A549 (cell line): ENCODE data around the gene CKAP2L. TPM values are rescaled to one million over a fixed set of nuclear protein-coding genes. Genes with fewer than 3 reads are reported as not detected.

ENCODE experiments used
- ATAC-seq, 2 experiments: fragments of 200-7000 bp in 1 of 2; fragments of >200 bp in 1 of 2; cut with Nextera tagmentation in 1 of 2; cut with Tn5 transposase in 1 of 2; 3 replicates each; pipeline versions ENCODE4 v1.8.0 to v1.9.1; 2018 to 2020; ENCODE audit warnings: mild to moderate bottlenecking in 1 of 2, moderate library complexity in 1 of 2
- CTCF ChIA-PET: fragments of 300-600 bp; sonication (Branson Sonifier 250); formaldehyde crosslinking; extraction: SDS; loops from one replicate; lab custom pipeline; 2021; ENCODE audit warnings: antibody characterized with exemption, inconsistent platforms; lab: Yijun Ruan, JAX
- POLR2A ChIA-PET: fragments of 350-600 bp; formaldehyde crosslinking; extraction: SDS; loops from one replicate; lab custom pipeline; 2021; ENCODE audit warnings: antibody characterized with exemption, inconsistent platforms; lab: Yijun Ruan, JAX
- DNase-seq, 2 experiments: peaks; one replicate each; pipeline versions ENCODE4 v3.0.0 to v3.0.0-alpha.2; 2011 to 2016; ENCODE audit warnings: low read depth in 1 of 2, low spot score in 1 of 2
- FAIRE-seq: peaks from 2 replicates; lab custom pipeline; 2011; peaks lifted over from hg19 to GRCh38; lab: Jason Lieb, UNC
- H3K27ac ChIP-seq, 2 experiments: fragments of >200 bp; sonication (Bioruptor Twin); formaldehyde crosslinking; 3 replicates each; pipeline ENCODE4 v1.5.1; 2016 to 2017
- H3K4me1 ChIP-seq: fragments of >200 bp; sonication (Bioruptor Twin); formaldehyde crosslinking; 3 replicates; pipeline ENCODE4 v1.6.1; 2016
- H3K4me2 ChIP-seq: fragments of >200 bp; sonication (Bioruptor Twin); formaldehyde crosslinking; 3 replicates; pipeline ENCODE4 v1.6.1; 2016
- H3K4me3 ChIP-seq: fragments of >200 bp; sonication (Bioruptor Twin); formaldehyde crosslinking; 3 replicates; pipeline ENCODE4 v1.5.1; 2016
- H3K9me3 ChIP-seq: fragments of >200 bp; sonication (Bioruptor Twin); formaldehyde crosslinking; 3 replicates; pipeline ENCODE4 v1.6.1; 2016
- CBX2 ChIP-seq: fragments of 200-600 bp; sonication (generic); IDR thresholded peaks from 2 replicates; pipeline ENCODE4 v1.6.1; 2016; ENCODE audit warnings: low read depth, mild to moderate bottlenecking, borderline replicate concordance
- CEBPB ChIP-seq, 2 experiments: fragments of >200 bp in 1 of 2; sonication (Bioruptor Twin) in 1 of 2; formaldehyde crosslinking in 1 of 2; IDR thresholded peaks; 2 replicates each; pipeline ENCODE4 v1.6.1; 2012 to 2016
- EHF ChIP-seq: fragments of 250-450 bp; sonication (Bioruptor Pico); IDR thresholded peaks from 2 replicates; pipeline ENCODE4 v1.5.0; 2020; ENCODE audit warnings: mild to moderate bottlenecking
- EP300 ChIP-seq, 2 experiments: fragments of >200 bp; sonication (Bioruptor Twin); formaldehyde crosslinking; IDR thresholded peaks; 2 replicates in 1 of 2; 3 replicates in 1 of 2; pipeline ENCODE4 v1.6.1; 2016 to 2017
- FOSB ChIP-seq: fragments of 250-450 bp; sonication (Bioruptor Pico); IDR thresholded peaks from 2 replicates; pipeline ENCODE4 v1.5.0; 2020; ENCODE audit warnings: mild to moderate bottlenecking, moderate library complexity
- FOXS1 ChIP-seq: fragments of 250-450 bp; sonication (Bioruptor Pico); IDR thresholded peaks from 2 replicates; pipeline ENCODE4 v1.5.0; 2020; ENCODE audit warnings: mild to moderate bottlenecking, moderate library complexity
- HDAC2 ChIP-seq: fragments of 200-600 bp; sonication (generic); IDR thresholded peaks from 2 replicates; pipeline ENCODE4 v1.6.1; 2016
- HOXA7 ChIP-seq: fragments of 250-450 bp; sonication (Bioruptor Pico); IDR thresholded peaks from 2 replicates; pipeline ENCODE4 v1.5.0; 2020; ENCODE audit warnings: mild to moderate bottlenecking, moderate library complexity
- HOXB5 ChIP-seq: fragments of 250-450 bp; sonication (Bioruptor Pico); IDR thresholded peaks from 2 replicates; pipeline ENCODE4 v1.5.0; 2020; ENCODE audit warnings: mild to moderate bottlenecking, moderate library complexity
- JUN ChIP-seq, 2 experiments: fragments of >200 bp; sonication (Bioruptor Twin); formaldehyde crosslinking; IDR thresholded peaks; 2 replicates in 1 of 2; 3 replicates in 1 of 2; pipeline ENCODE4 v1.6.1; 2016 to 2017
- JUNB ChIP-seq: fragments of >200 bp; sonication (Bioruptor Twin); formaldehyde crosslinking; IDR thresholded peaks from 2 replicates; pipeline ENCODE4 v1.6.1; 2016
- NFE2L2 ChIP-seq: fragments of 150-350 bp; conservative IDR thresholded peaks from 2 replicates; pipeline ENCODE4 v1.6.1; 2014; ENCODE audit warnings: low read length
- NPAS2 ChIP-seq: fragments of 250-450 bp; sonication (Bioruptor Pico); IDR thresholded peaks from 2 replicates; pipeline ENCODE4 v1.8.0; 2022; ENCODE audit warnings: mild to moderate bottlenecking, moderate library complexity, borderline replicate concordance
- NR3C1 ChIP-seq: fragments of >200 bp; sonication (Bioruptor Twin); formaldehyde crosslinking; IDR thresholded peaks from 3 replicates; pipeline ENCODE4 v1.6.1; 2017
- POLR2AphosphoS2 ChIP-seq: conservative IDR thresholded peaks from 2 replicates; pipeline ENCODE4 v1.6.1; 2012; ENCODE audit warnings: low read length, improper control_type of control experiment, inconsistent platforms
- RAD21 ChIP-seq, 2 experiments: fragments of >200 bp in 1 of 2; sonication (Bioruptor Twin) in 1 of 2; formaldehyde crosslinking in 1 of 2; IDR thresholded peaks in 1 of 2; conservative IDR thresholded peaks in 1 of 2; 2 replicates in 1 of 2; 3 replicates in 1 of 2; pipeline ENCODE4 v1.6.1; 2012 to 2018; ENCODE audit warnings: inconsistent platforms in 1 of 2
- RARB ChIP-seq: fragments of 250-450 bp; sonication (Bioruptor Pico); IDR thresholded peaks from 2 replicates; pipeline ENCODE4 v1.8.0; 2021; ENCODE audit warnings: mild to moderate bottlenecking, moderate library complexity
- RNF2 ChIP-seq: fragments of 200-600 bp; sonication (generic); IDR thresholded peaks from 2 replicates; pipeline ENCODE4 v1.6.1; 2016; ENCODE audit warnings: low read depth, mild to moderate bottlenecking, antibody characterized with exemption, moderate library complexity, borderline replicate concordance
- SMC3 ChIP-seq: fragments of >200 bp; sonication (Bioruptor Twin); formaldehyde crosslinking; IDR thresholded peaks from 3 replicates; pipeline ENCODE4 v1.6.1; 2018; ENCODE audit warnings: inconsistent platforms
- SREBF2 ChIP-seq: fragments of 450-650 bp; IDR thresholded peaks from 2 replicates; pipeline ENCODE4 v1.6.1; 2014; ENCODE audit warnings: mild to moderate bottlenecking, moderate library complexity
- TFCP2L1 ChIP-seq: fragments of 250-450 bp; sonication (Bioruptor Pico); IDR thresholded peaks from 2 replicates; pipeline ENCODE4 v1.5.0; 2021; ENCODE audit warnings: mild to moderate bottlenecking
- ZNF302 ChIP-seq: fragments of 250-450 bp; sonication (Bioruptor Pico); IDR thresholded peaks from 2 replicates; pipeline ENCODE4 v1.9.0; 2021; ENCODE audit warnings: inconsistent platforms, mild to moderate bottlenecking, moderate library complexity
- ZSCAN20 ChIP-seq: fragments of 250-450 bp; sonication (Bioruptor Pico); IDR thresholded peaks from 2 replicates; pipeline ENCODE4 v1.8.0; 2022; ENCODE audit warnings: mild to moderate bottlenecking, moderate library complexity
- WGBS: methylation state at CpG from one replicate; pipeline ENCODE4 v1.1.6; 2017; ENCODE audit errors: missing lambda C conversion rate; 5-methylcytosine and 5-hydroxymethylcytosine counted together
- polyA plus RNA-seq, 4 experiments: library from polyadenylated mRNA; depleted of rRNA in 3 of 4; stranded (reverse); fragments of >200 nt; fragmentation: RNase III in 1 of 4; extraction: RNeasy Plus Mini Kit Qiagen cat#74134 plus additional on column Dnase treatment in 1 of 4; gene quantifications; 2 replicates in 3 of 4; 3 replicates in 1 of 4; pipeline ENCODE4 v1.2.3, GENCODE V29; 2011 to 2017
- TF ChIP-seq, protein P1 (sequence below): fragments of >200 bp; sonication (Bioruptor Twin); formaldehyde crosslinking; IDR thresholded peaks from 3 replicates; pipeline ENCODE4 v1.6.1; 2016
- TF ChIP-seq, protein P2 (sequence below): fragments of >200 bp; sonication (Bioruptor Twin); formaldehyde crosslinking; IDR thresholded peaks from 2 replicates; pipeline ENCODE4 v1.6.1; 2016
- TF ChIP-seq, protein P3 (sequence below): IDR thresholded peaks from 2 replicates; pipeline ENCODE4 v1.6.1; 2012; ENCODE audit warnings: low read depth, borderline replicate concordance
- TF ChIP-seq, protein P4 (sequence below): IDR thresholded peaks from 2 replicates; pipeline ENCODE4 v1.6.1; 2012
- TF ChIP-seq, protein P5 (sequence below): fragments of 250-450 bp; sonication (Bioruptor Pico); IDR thresholded peaks from 2 replicates; pipeline ENCODE4 v1.5.0; 2020; ENCODE audit warnings: low read depth, mild to moderate bottlenecking, moderate library complexity

The CKAP2L gene
- polyA plus RNA-seq, 2 of the 4 experiments (the other 2 are of a cell fraction) = 14.0 to 15.9 TPM

- H3K4me3 ChIP-seq = no peak overlapping the region
- H3K4me2 ChIP-seq = no peak overlapping the region
- no peak for TF ChIP-seq TFCP2L1 (CRISPR knock-in tag)
- TF ChIP-seq, protein P1, sequence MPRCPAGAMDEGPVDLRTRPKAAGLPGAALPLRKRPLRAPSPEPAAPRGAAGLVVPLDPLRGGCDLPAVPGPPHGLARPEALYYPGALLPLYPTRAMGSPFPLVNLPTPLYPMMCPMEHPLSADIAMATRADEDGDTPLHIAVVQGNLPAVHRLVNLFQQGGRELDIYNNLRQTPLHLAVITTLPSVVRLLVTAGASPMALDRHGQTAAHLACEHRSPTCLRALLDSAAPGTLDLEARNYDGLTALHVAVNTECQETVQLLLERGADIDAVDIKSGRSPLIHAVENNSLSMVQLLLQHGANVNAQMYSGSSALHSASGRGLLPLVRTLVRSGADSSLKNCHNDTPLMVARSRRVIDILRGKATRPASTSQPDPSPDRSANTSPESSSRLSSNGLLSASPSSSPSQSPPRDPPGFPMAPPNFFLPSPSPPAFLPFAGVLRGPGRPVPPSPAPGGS = no peak
- no peak for TF ChIP-seq ZNF302 (CRISPR knock-in tag)
- no peak for TF ChIP-seq NR3C1
- TF ChIP-seq, protein P2, sequence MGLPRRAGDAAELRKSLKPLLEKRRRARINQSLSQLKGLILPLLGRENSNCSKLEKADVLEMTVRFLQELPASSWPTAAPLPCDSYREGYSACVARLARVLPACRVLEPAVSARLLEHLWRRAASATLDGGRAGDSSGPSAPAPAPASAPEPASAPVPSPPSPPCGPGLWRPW = no peak
- TF ChIP-seq POLR2AphosphoS2 = no peak
- no peak for TF ChIP-seq HOXB5
- no peak for TF ChIP-seq HDAC2
- no peak for TF ChIP-seq SMC3
- TF ChIP-seq EP300 (IDR thresholded peaks at IDR 0.05) = no peak
- TF ChIP-seq, protein P3, sequence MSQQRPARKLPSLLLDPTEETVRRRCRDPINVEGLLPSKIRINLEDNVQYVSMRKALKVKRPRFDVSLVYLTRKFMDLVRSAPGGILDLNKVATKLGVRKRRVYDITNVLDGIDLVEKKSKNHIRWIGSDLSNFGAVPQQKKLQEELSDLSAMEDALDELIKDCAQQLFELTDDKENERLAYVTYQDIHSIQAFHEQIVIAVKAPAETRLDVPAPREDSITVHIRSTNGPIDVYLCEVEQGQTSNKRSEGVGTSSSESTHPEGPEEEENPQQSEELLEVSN = no peak
- TF ChIP-seq, protein P4, sequence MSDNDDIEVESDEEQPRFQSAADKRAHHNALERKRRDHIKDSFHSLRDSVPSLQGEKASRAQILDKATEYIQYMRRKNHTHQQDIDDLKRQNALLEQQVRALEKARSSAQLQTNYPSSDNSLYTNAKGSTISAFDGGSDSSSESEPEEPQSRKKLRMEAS = no peak
- no peak for TF ChIP-seq NFE2L2
- TF ChIP-seq CEBPB (IDR thresholded peaks at IDR 0.05) = no peak
- TF ChIP-seq EHF (CRISPR knock-in tag) = no peak
- TF ChIP-seq ZSCAN20 (CRISPR knock-in tag) = no peak
- DNase-seq (no peak), FAIRE-seq (no peak), ATAC-seq (no peak)
- peaks cover 21% of the 10 kb centered on the region for H3K4me1 ChIP-seq
- no peaks in the 10 kb centered on the region for H3K9me3 ChIP-seq
- POLR2A ChIA-PET = no interaction called here
- H3K27ac ChIP-seq = peak overlapping the region in 1 of 2 experiments; percentile 86; a peak in 1 of 6 replicates
- CTCF ChIA-PET = interaction anchor here (0.9 to 13.7 kb wide), 8 partner anchors 8 to 219 kb away, joined by 3 to 343 read pairs (median 44); no protein-coding TSS in a partner anchor
- WGBS = 85% methylated on average over 9 of the region's 9 CpGs
Observed at GRCh38 chr2:112722816-112723546, 41.4 kb downstream of the CKAP2L start.

GRCh38 chr2:112721819-112722522, 42.4 kb downstream of the CKAP2L start:
- no peak for TF ChIP-seq HOXA7 (CRISPR knock-in tag)
- TF ChIP-seq ZNF302 (CRISPR knock-in tag) = no peak
- TF ChIP-seq RARB (CRISPR knock-in tag) = no peak
- no peak for TF ChIP-seq RAD21 (conservative IDR thresholded peaks at IDR 0.05 in 1 of 2, IDR thresholded peaks at IDR 0.05 in 1 of 2)
- Histone ChIP-seq H3K9me3 (no peaks in the 10 kb centered on the region), H3K4me2 (no peak overlapping the region), H3K4me3 (no peak overlapping the region), H3K4me1 (peaks cover 21% of the 10 kb centered on the region), H3K27ac (no peak overlapping the region; a peak in 1 of 6 replicates)
- CTCF ChIA-PET = interaction anchor here (0.9 to 13.7 kb wide), 4 partner anchors 12 to 120 kb away, joined by 5 to 343 read pairs (median 118); no protein-coding TSS in a partner anchor
- WGBS = 90% methylated on average over 17 of the region's 23 CpGs
- FAIRE-seq (no peak), DNase-seq (no peak), ATAC-seq (no peak)
- POLR2A ChIA-PET = no interaction called here

DNA sequence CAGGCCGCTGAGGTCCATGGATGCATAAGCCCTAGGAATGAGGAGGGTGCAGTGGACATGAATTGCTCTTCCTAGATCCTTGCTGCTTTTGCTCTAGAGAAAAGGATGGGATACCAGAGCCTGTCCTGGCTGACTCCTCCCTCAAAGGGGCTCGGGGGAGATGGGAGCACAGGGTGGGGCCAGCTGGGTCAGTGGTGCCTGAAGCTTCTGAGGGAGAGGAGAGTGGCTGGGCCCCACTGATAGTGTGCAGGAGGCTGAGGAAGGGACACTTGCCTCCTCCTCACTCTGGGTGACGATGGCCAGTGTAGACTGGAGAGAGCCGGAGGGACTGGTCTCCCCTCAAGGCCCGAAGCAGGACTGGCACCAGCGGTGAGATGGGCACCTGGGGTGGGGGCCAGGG, 43.6 kb downstream of the CKAP2L start, which contains the start of gene NT5DC4:
Gene NT5DC4 (plus strand): TSS at position 236 of the 400 bp plus-strand sequence. CDS start 60 bp downstream, at position 296.
- TF ChIP-seq RNF2 = no peak
- no peak for TF ChIP-seq FOXS1 (CRISPR knock-in tag)
- TF ChIP-seq FOSB (CRISPR knock-in tag) = no peak
- no peak for TF ChIP-seq NFE2L2
- TF ChIP-seq ZSCAN20 (CRISPR knock-in tag) = no peak
- TF ChIP-seq CBX2 = no peak
- no peak for TF ChIP-seq JUNB
- no peak for TF ChIP-seq EP300 (IDR thresholded peaks at IDR 0.05)
- TF ChIP-seq ZNF302 (CRISPR knock-in tag) = no peak
- no peak for TF ChIP-seq SMC3
- TF ChIP-seq NPAS2 (CRISPR knock-in tag) = no peak
- TF ChIP-seq, protein P5, sequence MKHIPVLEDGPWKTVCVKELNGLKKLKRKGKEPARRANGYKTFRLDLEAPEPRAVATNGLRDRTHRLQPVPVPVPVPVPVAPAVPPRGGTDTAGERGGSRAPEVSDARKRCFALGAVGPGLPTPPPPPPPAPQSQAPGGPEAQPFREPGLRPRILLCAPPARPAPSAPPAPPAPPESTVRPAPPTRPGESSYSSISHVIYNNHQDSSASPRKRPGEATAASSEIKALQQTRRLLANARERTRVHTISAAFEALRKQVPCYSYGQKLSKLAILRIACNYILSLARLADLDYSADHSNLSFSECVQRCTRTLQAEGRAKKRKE (CRISPR knock-in tag) = no peak
- no peak for TF ChIP-seq POLR2AphosphoS2
- no peak for TF ChIP-seq JUN (IDR thresholded peaks at IDR 0.05)
- TF ChIP-seq SREBF2 = no peak
- H3K4me3 ChIP-seq = no peak within 1 kb of the TSS
- no peaks in the 10 kb centered on the region for H3K9me3 ChIP-seq
- 0 out of 6 replicates have a peak within 1 kb of the TSS, but pooled peaks of 1 of the 2 experiments have one; percentile 10 for H3K27ac ChIP-seq
- FAIRE-seq (no peak), DNase-seq (no peak), ATAC-seq (no peak)
- POLR2A ChIA-PET = no interaction called here
- 67% methylated on average over 6 of the region's 6 CpGs for WGBS
- no peak within 1 kb of the TSS for H3K4me2 ChIP-seq
- CTCF ChIA-PET = interaction anchor here (0.7 to 13.7 kb wide), 3 partner anchors 91 to 126 kb away, joined by 3 to 343 read pairs (median 230); no protein-coding TSS in a partner anchor
- peaks cover 12% of the 10 kb centered on the region for H3K4me1 ChIP-seq
